Measurements from ENCODE around the gene HCFC1R1. TPM values are rescaled to one million over a fixed set of nuclear protein-coding genes. Genes with fewer than 3 reads are reported as not detected.

Gene HCFC1R1
- total and polyA plus RNA-seq, 11 donors, result 32.8 to 189 (median 54.6) TPM

DNA sequence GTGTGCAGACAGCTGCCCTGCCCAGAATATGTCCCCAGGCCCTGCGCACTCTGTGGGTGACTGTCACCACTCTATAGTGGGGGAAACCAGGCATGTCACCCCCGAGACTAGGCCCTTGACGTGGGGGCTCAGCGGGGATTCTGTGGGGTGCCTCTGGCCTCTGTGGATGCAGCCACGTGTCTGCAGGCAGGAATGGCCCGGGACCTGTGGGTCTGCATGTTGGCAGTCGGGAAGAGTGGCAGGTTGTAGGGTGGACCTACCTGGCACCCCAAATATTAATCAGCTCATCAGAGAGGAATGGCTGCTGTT, 42.7 kb upstream of the HCFC1R1 start:
- DNase-seq (no peak), ATAC-seq (no peak)
- Histone ChIP-seq H3K9me3 (no peaks in the 10 kb centered on the region), H3K36me3 (peaks cover 0 to 23% (median 6%) of the 10 kb centered on the region in 9 donors), H3K27me3 (no peaks in the 10 kb centered on the region), H3K27ac (peak overlapping the region; percentile 62 to 95 (median 87)), H3K4me1 (peaks cover 0 to 53% (median 14%) of the 10 kb centered on the region in 12 donors), H3K4me3 (peak overlapping the region; percentile 30 to 71 (median 60))
- TF ChIP-seq POLR2A (IDR thresholded peaks at IDR 0.05) (no peak), CTCF (IDR thresholded peaks at IDR 0.05) (no peak)
- intact Hi-C loops (cut with DNase I), result loop anchor here in 2 of 10 donors (5.0 kb wide), 1 partner anchor 36 kb away; no protein-coding TSS in a partner anchor
- WGBS, 4 donors, result 62 to 78% (median 68%) methylated on average over 5 to 7 of the region's 7 CpGs

- no peak for TF ChIP-seq CTCF (IDR thresholded peaks at IDR 0.05)
- no peak for TF ChIP-seq POLR2A (IDR thresholded peaks at IDR 0.05)
- H3K4me3 ChIP-seq, result peak overlapping the region; percentile 30 to 71 (median 60)
- 53 to 65% (median 56%) methylated on average over 24 to 26 of the region's 26 CpGs for WGBS, 4 donors
- H3K9me3 ChIP-seq, result no peaks in the 10 kb centered on the region
- intact Hi-C loops (cut with DNase I), result loop anchor here in 2 of 10 donors (2.0 to 5.0 kb wide), 2 partner anchors 21 to 36 kb away; no protein-coding TSS in a partner anchor
- peaks cover 0 to 49% (median 14%) of the 10 kb centered on the region in 12 donors for H3K4me1 ChIP-seq
- peak overlapping the region; percentile 62 to 95 (median 87) for H3K27ac ChIP-seq
- no peaks in the 10 kb centered on the region for H3K27me3 ChIP-seq
- ATAC-seq (peak; percentile 4 to 29 (median 14)), DNase-seq (no peak)
- H3K36me3 ChIP-seq, result peaks cover 0 to 23% (median 6%) of the 10 kb centered on the region in 9 donors
These were observed 42.1 kb upstream of the HCFC1R1 start for GRCh38 chr16:3065742-3066439.

DNA sequence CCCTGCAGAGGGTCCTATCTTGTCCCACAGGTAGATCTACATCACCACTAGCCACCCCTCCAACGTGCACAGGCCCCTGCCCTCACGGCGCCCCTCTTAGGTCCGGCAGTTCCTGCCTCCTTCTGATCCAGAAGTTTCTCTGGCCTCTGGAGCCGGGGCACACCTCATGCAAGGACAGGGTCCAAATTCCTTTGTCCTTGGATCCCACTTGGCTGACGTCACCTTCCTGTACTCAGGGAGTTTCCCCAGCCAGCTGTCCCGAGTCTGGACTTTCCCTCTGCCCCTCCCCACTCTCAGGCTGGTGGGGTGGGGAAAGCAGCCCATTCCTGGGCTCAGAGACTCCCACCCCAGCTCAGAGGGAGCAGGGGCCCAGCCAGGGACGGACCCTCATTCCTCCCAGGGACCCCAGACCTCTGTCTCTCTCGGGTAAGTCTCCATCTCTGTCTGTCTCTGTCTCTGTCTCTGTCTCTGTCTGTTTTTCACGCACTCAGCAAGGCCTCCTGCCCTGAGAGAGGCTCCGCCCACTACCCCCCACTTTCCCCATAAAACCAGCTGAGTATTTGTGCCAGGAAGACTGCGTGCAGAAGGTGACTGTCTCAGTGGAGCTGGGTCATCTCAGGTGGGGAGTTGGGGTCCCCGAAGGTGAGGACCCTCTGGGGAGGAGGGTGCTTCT, 41.5 kb upstream of the HCFC1R1 start, which contains the start of gene IL32:
IL32 (plus strand) TSS at position 572 of the 673 bp plus-strand sequence. CDS start 172 bp downstream, outside the sequence.
- Histone ChIP-seq H3K27ac (peak within 1 kb of the TSS; percentile 62 to 95 (median 87)), H3K4me1 (peaks cover 0 to 56% (median 14%) of the 10 kb centered on the region in 12 donors), H3K36me3 (peaks cover 0 to 23% (median 6%) of the 10 kb centered on the region in 9 donors), H3K27me3 (no peaks in the 10 kb centered on the region), H3K9me3 (no peaks in the 10 kb centered on the region), H3K4me3 (peak within 1 kb of the TSS; percentile 30 to 71 (median 60))
- intact Hi-C loops (cut with DNase I), result loop anchor here in 2 of 10 donors (2.0 to 5.0 kb wide), 2 partner anchors 22 to 37 kb away; no protein-coding TSS in a partner anchor
- WGBS, 4 donors, result 24 to 48% (median 39%) methylated on average over 13 of the region's 13 CpGs
- ATAC-seq (peak; percentile 82 to 94 (median 86)), DNase-seq (peak; percentile 72 to 88 (median 83))
- TF ChIP-seq POLR2A (IDR thresholded peaks at IDR 0.05) (peak in 1 of 2 donors; percentile 38), CTCF (IDR thresholded peaks at IDR 0.05) (no peak)
